Measurements from ENCODE around the gene CPAMD8. TPM values are rescaled to one million over a fixed set of nuclear protein-coding genes. Genes with fewer than 3 reads are reported as not detected.

The CPAMD8 gene
- total RNA-seq (ENCODE audit: low replicate concordance) = 0.18 and 2.5 TPM in 2 replicates

DNA sequence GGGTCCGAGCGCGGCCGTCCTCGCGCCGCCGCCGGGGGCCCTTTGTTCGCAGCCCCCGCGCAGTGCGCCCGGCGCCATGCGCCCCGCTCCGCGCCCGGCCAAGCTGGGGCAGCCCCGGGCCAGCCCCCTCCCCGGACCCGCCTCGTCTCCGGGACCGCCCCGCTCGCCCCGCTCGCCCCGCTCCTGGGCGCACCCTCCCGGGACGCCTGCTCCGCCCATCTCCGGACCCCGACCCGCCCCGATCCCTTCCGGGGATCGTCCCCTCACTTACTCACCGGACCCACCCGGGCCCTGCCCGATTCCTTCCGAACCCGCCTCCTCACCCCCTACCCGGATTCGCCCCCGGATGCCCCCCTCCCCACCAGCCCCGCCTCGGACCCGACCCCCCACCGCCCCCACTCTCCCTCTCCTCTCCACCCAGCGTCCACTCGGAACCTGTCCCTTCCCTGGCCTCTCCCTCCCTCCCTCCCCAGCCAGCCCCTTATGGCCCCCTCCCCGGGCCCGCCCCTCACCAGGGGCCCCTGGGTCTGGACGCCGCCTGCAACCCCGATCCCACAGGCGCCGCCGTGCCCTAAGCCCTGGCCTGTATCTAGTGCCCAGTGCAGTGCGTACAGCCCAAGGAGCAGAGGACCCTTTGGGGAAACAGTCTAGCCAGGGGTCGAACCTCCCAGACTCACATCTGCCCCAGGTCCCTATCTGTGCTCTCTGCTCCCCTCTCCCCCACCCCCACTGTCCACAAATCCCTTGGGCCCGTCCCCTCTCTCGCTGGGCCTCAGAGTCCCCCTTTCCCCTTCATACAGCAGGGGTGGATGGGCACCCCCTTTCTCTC, at the start of gene CPAMD8:
CPAMD8 (minus strand) TSS at position 105 of the 829 bp plus-strand sequence. CDS start 168 bp downstream, outside the sequence.
- DNase-seq (ENCODE audit: low read depth) = no peak
- TF ChIP-seq, protein P1, sequence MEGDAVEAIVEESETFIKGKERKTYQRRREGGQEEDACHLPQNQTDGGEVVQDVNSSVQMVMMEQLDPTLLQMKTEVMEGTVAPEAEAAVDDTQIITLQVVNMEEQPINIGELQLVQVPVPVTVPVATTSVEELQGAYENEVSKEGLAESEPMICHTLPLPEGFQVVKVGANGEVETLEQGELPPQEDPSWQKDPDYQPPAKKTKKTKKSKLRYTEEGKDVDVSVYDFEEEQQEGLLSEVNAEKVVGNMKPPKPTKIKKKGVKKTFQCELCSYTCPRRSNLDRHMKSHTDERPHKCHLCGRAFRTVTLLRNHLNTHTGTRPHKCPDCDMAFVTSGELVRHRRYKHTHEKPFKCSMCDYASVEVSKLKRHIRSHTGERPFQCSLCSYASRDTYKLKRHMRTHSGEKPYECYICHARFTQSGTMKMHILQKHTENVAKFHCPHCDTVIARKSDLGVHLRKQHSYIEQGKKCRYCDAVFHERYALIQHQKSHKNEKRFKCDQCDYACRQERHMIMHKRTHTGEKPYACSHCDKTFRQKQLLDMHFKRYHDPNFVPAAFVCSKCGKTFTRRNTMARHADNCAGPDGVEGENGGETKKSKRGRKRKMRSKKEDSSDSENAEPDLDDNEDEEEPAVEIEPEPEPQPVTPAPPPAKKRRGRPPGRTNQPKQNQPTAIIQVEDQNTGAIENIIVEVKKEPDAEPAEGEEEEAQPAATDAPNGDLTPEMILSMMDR (IDR thresholded peaks at IDR 0.05; ENCODE audit: insufficient read depth, low read length) = no peak
- no peak within 1 kb of the TSS for H3K4me3 ChIP-seq (ENCODE audit: low read depth, low read length)

DNA sequence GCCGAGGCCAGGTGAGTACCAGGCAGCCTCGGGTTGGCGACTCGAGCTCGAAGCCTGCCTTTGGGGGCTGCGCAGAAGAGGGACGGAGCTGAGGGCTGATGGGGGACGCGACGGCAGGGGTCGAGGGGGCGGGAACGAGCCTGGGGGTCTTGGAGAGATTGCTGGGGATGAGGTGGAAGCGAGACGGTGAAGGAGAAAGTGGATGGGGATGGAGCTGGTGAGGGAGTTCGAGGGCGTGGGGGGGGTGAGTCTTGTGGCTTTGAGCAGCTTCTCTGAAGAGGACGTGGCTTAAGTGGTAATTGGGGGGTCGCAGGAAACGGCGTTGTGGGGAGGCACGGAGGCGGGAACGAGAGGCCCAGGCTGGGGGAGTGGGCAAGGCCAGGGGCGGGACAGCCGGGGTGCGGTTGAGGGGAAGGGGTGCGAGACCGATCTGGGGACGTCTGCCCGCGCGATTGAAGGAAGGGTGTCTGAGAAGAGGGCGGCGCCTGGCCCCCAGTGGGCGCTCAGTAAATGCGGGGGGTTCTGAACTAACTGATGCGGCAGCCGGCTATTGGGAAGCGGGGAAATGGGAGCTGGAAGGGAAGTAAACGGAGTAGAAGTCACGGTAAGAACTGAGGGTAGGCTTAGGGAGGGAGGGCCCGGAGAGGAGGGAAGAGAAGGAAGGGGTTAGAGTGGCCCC, 49.4 kb upstream of the CPAMD8 start:
- TF ChIP-seq, protein P1 (IDR thresholded peaks at IDR 0.05; ENCODE audit: insufficient read depth, low read length) = no peak
- DNase-seq (ENCODE audit: low read depth) = no peak

DNA sequence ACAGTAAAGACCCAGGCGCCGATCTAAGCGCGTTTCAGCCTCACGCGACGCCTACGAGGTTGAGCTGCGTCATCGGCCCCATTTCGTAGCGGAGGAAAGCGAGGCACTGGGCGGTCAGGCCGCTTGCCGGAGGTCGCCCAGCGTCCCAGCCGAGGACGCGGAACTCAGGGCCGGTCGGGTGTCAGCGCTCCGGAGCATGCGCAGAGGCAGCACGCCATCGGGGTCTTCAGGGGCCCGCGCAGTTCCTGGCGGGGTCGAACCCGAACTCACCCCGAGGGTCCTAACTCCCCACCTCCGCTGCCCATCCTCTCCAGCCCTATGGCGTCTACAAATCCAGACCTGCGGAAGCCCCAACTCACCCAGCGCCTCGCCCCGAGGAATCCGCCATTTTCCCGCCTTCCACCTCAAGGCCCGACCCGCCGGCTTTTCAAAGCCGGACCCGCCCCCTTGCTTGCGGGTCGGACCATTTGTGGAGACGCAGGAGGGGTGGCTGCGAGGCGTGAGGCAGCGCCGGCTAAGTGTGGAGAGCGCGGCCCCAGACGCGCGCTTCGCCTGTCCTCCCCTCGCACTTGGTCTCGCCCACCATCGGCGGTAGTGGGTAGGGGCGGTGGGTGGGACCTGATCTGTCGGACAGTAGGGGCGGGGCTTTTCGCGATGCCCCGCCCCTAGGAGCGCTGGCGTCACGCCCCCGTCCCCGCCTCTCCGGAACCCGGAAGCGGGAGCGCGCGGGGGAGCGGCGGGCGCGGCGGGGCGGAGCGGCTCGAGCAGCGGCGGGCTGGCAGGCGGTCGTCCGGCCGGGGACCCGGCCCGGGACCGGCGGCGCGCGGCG, 48.6 kb upstream of the CPAMD8 start, which contains the start of the genes HAUS8 and MYO9B:
HAUS8 (minus strand) TSS at position 418 of the 829 bp plus-strand sequence; CDS start at position 388, 30 bp downstream.
MYO9B (plus strand) TSS at position 743 of the 829 bp plus-strand sequence. CDS start 25,941 bp downstream, outside the sequence.
- TF ChIP-seq, protein P1 (IDR thresholded peaks at IDR 0.05; ENCODE audit: insufficient read depth, low read length) = no peak
- H3K4me3 ChIP-seq (ENCODE audit: low read depth, low read length) = peak within 1 kb of the TSS; percentile 90
- peak; percentile 99 for DNase-seq (ENCODE audit: low read depth)

More for the DNA sequence above, 49.4 kb upstream of the CPAMD8 start:
- H3K4me3 ChIP-seq (ENCODE audit: low read depth, low read length) = peak overlapping the region; percentile 90

DNA sequence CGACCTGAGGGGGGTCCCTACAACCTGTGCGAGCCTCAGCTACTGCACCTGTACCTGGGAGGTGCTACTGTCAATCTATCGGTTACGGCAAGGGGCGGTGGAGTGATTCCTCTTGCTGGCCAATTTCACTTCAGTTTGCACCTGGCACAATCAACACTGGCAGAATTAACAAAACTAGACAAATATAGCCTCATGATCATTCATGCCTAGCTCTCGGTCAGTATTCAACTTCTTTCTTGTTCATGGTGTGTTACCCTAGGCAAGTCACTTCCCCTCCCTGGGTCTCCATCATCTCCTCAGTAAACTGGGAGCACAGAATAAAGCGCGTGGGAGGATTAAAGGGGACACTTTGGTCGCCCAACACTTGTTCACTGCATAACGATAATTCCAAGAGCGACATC, 48.0 kb upstream of the CPAMD8 start:
- TF ChIP-seq, protein P1 (IDR thresholded peaks at IDR 0.05; ENCODE audit: insufficient read depth, low read length) = no peak
- peak overlapping the region; percentile 89 for H3K4me3 ChIP-seq (ENCODE audit: low read depth, low read length)
- DNase-seq (ENCODE audit: low read depth) = no peak

DNA sequence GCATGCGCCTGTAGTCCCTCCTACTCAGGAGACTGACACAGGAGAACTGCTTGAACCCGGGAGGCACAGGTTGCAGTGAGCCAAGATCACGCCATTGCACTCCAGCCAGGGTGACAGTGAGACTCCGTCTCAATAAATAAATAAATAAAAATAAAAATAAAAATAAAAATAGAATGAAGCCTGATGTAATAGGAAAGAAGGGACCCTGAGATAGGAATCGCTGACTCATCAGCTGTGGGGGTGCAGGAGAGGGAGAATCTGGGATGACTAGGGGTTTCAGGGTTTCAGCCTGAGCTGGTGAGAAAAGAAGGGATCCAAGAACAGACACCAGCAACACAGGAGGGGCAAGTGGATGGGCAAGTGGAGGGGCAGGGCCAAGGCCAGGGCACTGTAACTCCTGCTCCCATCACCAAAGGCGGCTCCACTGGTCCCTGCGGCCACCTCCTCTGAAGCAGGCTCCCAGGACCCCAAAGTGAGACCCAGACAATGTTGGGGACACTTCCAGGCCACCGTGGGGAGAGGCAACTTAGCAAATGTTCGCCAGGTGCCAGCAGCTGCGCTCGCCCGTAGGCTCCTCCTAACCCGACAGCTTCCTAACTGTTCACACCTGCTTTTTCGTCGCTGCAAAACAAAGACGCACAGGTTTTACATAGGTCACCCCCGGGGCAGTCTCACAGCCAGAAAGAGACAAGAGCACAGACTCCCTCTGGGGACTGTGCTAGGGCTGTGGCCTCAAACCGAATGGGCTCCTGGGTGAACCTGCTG, 47.4 kb upstream of the CPAMD8 start:
- H3K4me3 ChIP-seq (ENCODE audit: low read depth, low read length) = peak overlapping the region; percentile 89
- TF ChIP-seq, protein P1 (IDR thresholded peaks at IDR 0.05; ENCODE audit: insufficient read depth, low read length) = no peak
- no peak for DNase-seq (ENCODE audit: low read depth)
